ENCODE measurements around the gene GLG1. TPM values are rescaled to one million over a fixed set of nuclear protein-coding genes. Genes with fewer than 3 reads are reported as not detected.
A peak's percentile ranks its signal among the peaks of the same experiment; 100 is the strongest.

The GLG1 gene
- total RNA-seq, 1 donor from 2014 or later: 72.1 TPM

GRCh38 chr16:74608944-74609343 lies 2.0 kb upstream of the GLG1 start:
- no peak overlapping the region for H3K4me3 ChIP-seq (ENCODE audit: low read depth, low read length)
- DNase-seq (ENCODE audit: low read depth): no peak
- no peak for TF ChIP-seq CTCF (conservative IDR thresholded peaks at IDR 0.05; ENCODE audit: low read depth, low read length)

- no peak for TF ChIP-seq CTCF (conservative IDR thresholded peaks at IDR 0.05; ENCODE audit: low read depth, low read length)
- no peak overlapping the region for H3K4me3 ChIP-seq (ENCODE audit: low read depth, low read length)
- DNase-seq (ENCODE audit: low read depth): no peak
Measured at GRCh38 chr16:74608381-74608780, 1.5 kb upstream of the GLG1 start.

- no peak overlapping the region for H3K4me3 ChIP-seq (ENCODE audit: low read depth, low read length)
- TF ChIP-seq CTCF (conservative IDR thresholded peaks at IDR 0.05; ENCODE audit: low read depth, low read length): no peak
- DNase-seq (ENCODE audit: low read depth): no peak
Measured at GRCh38 chr16:74607962-74608356, 1.0 kb upstream of the GLG1 start.

- peak overlapping the region; percentile 79 for H3K4me3 ChIP-seq (ENCODE audit: low read depth, low read length)
- no peak for DNase-seq (ENCODE audit: low read depth)
- no peak for TF ChIP-seq CTCF (conservative IDR thresholded peaks at IDR 0.05; ENCODE audit: low read depth, low read length)
Measured at GRCh38 chr16:74607310-74607961, 522 bp upstream of the GLG1 start.

GRCh38 chr16:74605746-74606520 lies 981 bp downstream of the GLG1 start:
- DNase-seq (ENCODE audit: low read depth): no peak
- TF ChIP-seq CTCF (conservative IDR thresholded peaks at IDR 0.05; ENCODE audit: low read depth, low read length): no peak
- H3K4me3 ChIP-seq (ENCODE audit: low read depth, low read length): peak overlapping the region; percentile 79

- no peak for TF ChIP-seq CTCF (conservative IDR thresholded peaks at IDR 0.05; ENCODE audit: low read depth, low read length)
- peak overlapping the region; percentile 79 for H3K4me3 ChIP-seq (ENCODE audit: low read depth, low read length)
- no peak for DNase-seq (ENCODE audit: low read depth)
Measured at GRCh38 chr16:74605332-74605731, 1.6 kb downstream of the GLG1 start.
